NCI-H2196 (cell line): ENCODE measurements around the gene GNG12.
A peak's percentile ranks its signal among the peaks of the same experiment; 100 is the strongest.

Experiments used
- DNase-seq: peaks from one replicate; lab custom pipeline; 2025; ENCODE audit not compliant: unreplicated experiment; lab: John Stamatoyannopoulos, UW

Gene GNG12

DNA sequence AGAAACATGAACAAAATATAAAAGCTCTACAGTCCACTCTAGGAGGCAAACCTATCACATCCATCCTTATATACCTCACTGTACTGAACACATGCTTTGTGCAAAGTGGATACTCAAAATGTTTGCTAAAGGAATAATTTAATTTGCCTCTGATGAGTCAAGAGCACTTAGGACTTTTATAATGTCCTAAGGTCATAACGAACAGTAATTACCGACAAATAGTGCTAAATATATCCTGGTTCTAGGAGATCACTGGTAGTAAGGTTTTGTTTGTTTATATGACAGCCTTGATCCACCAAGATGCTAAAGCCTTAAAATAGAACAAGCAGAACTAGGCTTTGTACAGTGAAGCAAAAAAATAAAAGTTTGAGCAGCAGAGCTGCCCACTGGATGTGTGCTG lies 77.6 kb downstream of the GNG12 start:
- DNase-seq, result peak; percentile 66

DNA sequence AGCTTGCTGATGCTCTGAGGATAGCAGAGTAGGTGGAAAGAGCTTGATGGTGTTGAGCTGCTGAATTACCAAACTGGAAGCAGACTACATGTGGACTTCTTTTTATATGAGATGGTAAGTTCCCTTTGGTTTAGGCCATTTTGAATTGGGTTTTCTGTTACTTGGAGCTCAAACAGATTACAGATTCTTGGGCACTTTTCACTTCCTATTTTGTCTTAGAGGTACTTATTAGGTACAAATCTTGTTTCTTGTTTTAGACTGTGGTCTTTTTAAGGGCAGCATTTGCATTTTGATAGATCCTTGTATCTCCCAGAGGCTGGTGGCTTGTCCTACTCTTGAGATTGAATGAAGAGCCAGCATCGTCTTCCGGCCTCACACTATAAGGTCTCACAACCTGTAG lies 78.1 kb downstream of the GNG12 start:
- DNase-seq, result no peak

DNA sequence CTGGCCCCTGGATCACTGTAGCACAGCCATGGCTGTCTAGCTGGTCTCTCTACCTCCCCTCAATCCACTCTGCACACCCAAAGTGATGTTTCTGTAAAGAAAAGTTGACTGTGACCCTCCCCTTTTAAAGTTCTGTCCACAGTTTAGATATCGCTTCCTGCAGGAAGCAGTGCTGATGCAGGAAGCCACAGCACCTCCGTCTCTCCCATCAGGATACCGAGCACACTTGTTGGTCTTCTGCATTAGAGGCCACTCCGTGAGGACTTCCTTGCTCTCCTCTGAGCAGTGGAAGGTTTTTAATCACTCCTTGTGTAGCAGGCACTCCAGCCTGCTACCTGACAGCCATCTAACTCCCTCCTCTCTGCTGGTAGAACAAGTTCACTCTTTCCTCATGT lies 78.7 kb downstream of the GNG12 start:
- DNase-seq, result no peak

GRCh38 chr1:67753776-67754525 lies 79.3 kb downstream of the GNG12 start:
- no peak for DNase-seq

GRCh38 chr1:67752306-67752705 lies 81.0 kb downstream of the GNG12 start:
- no peak for DNase-seq

GRCh38 chr1:67750691-67751054 lies 82.6 kb downstream of the GNG12 start:
- no peak for DNase-seq

GRCh38 chr1:67749844-67750690 lies 83.2 kb downstream of the GNG12 start:
- peak; percentile 49 for DNase-seq

DNA sequence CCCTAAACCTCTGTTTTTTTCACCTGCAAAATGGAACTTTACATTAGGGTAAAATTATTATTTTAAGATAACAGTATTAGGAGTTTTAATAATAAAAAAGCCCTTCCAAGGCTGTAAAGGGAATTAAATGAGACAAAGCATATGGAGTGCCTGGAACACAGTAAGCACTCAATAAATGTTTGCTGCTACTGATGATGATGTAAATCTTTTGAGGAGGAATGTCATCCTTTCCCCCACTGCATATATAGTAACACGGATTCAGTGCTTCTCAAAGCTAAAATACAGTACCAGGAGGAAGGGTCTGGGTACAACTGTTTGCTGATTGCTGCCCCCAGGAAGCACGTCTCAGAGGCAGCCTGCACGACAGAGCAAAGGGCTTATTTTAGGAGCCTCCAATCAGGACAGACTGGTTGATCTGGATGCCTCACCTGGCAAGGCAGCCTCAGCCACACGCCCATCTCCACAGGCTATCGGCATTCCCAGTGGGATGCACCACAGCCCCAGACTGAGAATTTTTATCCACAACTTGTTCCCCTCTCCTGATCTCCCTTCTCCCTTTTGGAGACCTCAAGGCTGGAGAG lies 83.9 kb downstream of the GNG12 start:
- DNase-seq, result no peak

GRCh38 chr1:67748630-67749029 lies 84.6 kb downstream of the GNG12 start:
- DNase-seq, result peak; percentile 17

DNA sequence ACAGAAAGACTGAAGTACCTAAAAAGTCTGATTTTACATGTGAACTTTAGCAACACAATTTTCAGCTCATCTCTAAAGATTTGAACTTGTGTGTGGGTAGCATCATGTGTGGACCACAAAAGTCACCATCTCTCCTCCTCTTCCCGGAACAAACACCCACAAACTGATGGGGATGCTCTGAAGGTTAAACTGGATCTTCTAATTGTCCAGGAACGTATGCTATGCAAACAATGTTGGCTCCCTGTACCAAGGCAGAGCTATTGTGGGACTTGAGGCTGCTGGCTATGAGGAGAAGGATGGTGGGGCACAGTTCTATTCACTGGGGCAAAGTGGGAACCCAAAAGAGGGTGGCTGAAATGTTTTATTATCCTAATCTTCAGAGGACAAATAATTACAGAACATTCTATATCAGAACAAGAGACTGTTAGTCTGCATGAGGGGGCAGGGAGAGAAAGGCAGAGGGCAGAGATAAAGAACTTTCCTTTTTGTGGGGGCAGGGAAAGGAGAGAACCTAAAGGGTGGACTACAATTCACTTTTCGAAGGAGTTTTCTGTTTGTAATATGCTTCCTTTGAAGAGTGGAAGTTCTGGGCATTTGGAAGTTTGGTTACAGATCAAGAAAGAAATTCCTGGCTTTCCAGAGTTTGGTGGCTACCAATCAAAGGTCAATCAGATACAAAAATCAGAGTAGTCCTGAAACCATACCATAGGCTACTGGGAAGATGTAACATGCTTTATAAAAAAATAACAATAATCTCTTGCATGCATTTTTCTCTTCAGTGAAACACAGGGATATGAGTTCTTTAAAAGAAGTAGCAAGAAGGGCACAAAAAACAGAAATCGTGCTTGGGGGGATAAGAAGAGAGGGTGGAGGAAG lies 85.4 kb downstream of the GNG12 start:
- no peak for DNase-seq

DNA sequence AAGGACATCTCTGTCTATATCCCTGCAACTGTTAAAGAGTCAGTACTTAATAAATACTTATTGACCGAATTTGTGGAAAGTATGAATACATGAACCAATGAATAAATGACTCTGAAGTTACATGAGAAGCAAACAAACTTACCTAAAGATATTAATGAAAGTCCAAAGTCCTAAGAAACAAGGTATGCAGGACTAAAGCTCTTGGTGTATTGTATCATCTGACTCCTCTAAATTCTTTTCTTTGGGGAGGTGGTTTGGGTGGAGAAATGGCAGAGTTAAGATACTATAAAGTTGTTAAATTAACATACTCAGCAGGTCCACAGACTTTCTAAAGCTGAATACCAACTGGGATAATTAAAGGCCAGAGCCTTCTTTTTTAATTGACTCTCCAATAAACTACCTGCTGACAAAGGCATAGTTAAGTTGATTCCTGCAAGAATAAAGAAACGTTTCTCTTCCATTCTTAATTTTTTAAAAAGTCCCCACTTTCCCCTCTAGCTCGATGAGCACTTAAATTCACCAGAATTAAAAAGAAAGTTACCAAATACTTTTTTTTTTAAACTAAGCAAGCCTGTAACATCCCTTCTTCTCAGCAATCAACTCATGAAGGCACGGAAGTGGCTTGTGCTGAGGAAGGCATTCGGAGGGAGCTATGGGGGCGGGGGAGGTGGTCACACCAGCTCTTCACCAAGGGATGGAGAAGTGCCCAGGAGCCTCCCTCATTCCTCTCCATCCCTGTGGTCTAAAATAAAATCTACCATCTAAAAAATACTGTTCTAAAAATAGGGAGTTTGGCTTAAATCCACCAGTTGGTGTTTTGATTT lies 87.2 kb downstream of the GNG12 start:
- no peak for DNase-seq

- no peak for DNase-seq
Measured at GRCh38 chr1:67743072-67743725, 90.1 kb downstream of the GNG12 start.

- no peak for DNase-seq
Measured at GRCh38 chr1:67741736-67742135, 91.5 kb downstream of the GNG12 start.

- no peak for DNase-seq
Measured at GRCh38 chr1:67741121-67741520, 92.1 kb downstream of the GNG12 start.

GRCh38 chr1:67740543-67740942 lies 92.7 kb downstream of the GNG12 start:
- no peak for DNase-seq

DNA sequence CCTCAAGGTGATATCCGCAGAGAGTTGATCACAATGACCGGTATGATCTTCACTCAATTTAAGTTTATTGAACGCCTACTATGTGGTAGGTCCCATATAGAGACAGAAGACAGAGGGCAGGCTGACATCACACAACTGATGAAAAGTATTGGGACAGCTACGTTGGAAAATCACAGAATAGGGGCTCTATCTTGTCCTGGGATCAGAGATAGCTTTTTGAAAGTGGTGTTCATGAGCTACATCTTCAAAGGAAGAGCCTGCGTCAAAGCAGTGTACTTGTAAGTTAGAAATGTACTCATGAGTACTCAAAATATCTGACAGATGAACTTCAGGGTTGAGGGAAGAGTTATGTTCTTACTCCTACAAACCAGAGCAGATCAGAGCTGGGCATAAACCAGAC lies 93.9 kb downstream of the GNG12 start:
- DNase-seq, result no peak

DNA sequence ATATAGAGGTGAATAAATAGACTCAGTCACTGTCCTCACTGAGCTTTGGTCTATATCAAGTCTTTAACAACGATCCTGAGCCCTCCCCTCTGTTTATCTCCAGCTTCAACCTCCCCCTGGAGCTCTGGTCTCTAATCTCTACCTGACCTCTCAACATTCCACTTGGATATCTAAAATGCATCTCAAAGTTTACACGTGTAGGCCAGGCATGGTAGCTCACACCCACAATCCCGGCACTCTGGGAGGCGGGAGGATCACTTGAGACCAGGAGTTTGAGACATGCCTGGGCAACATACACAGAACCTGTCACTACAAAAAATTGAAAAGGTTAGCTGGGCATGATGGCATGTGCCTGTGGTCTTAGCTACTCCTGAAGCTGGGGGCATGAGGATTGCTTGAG lies 94.9 kb downstream of the GNG12 start:
- no peak for DNase-seq

DNA sequence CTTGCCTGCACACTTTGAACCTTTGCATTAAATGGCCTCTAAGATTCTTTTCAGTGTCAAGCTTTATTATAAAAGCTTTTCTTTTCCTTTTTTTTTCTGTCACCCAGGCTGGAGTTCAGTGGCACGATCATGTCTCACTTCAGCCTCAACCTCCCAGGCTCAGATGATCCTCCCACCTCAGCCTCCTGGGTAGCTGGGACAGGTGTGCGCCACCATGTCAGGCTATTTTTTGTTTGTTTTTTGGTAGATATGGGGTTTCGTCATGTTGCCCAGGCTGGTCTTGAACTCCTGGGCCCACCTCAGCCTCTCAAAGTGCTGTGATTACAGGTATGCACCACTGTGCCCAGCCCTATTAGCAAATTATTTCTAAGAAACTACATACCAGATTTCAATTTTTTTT lies 95.4 kb downstream of the GNG12 start:
- DNase-seq, result no peak

- DNase-seq, result no peak
Measured at GRCh38 chr1:67736750-67737149, 96.5 kb downstream of the GNG12 start.
